ENCODE results near the gene CD9.

Gene CD9

GRCh38 chr12:6250343-6250742 is 50.1 kb downstream of the CD9 start:
- DNase-seq = no peak

DNA sequence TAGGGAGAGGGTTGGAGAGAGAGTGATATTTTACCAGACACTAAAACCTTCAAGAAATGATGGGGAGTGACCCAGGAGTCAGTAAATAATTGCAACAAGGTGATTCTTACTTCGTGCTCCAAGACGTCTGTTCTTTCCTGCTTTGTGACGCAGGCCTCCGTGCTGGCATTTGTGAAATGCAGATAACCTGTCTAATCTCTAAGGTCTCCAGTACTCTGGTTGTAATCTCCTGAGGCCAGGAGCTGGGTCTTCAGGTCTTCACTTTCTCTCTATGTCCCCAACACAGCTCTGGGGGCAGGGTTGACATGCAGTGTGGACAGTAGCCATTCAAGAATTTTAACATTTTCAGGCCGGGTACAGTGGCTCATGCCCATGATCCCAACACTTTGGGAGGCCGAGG is 53.1 kb downstream of the CD9 start:
- DNase-seq = no peak

- DNase-seq = no peak
Measured at GRCh38 chr12:6254491-6254890, 54.3 kb downstream of the CD9 start.

DNA sequence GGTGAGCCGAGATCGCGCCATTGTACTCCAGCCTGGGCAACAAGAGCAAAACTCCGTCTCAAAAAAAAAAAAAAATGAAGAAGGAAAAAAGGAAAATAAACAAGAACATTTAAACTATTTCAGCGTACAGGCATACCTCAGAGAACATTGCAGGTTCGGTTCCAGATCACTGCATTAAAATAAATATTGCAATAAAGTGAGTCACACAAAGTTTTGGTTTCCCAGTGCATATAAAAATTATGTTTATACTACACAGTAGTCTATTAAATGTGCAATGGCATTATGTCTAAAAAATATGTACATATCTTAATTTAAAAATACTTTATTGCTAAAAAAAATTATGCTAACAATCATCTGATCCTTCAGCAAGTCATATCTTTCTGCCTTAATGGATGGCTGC is 56.8 kb downstream of the CD9 start:
- no peak for DNase-seq

- DNase-seq = no peak
Measured at GRCh38 chr12:6262211-6262610, 62.0 kb downstream of the CD9 start.

DNA sequence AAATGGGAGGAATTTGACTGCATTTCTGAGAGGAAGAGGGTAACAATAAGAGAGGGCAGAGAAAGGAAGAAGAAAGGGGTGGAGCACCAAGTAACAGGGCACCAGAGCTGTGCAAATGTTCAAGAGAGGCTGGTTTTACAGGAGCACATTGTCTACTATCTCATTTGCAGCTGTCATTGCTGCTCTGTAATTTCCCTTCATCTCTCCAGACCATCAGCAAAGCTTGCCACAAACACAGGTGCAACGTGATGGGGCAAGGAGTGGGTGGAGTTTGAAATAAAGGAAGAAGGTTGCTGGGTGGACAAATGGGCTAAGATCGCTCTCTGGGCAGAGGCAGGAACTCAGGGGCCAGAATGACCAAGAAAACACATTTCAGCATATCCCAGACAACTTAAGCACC is 62.4 kb downstream of the CD9 start:
- no peak for DNase-seq

GRCh38 chr12:6263931-6264330 is 63.7 kb downstream of the CD9 start:
- no peak for DNase-seq

DNA sequence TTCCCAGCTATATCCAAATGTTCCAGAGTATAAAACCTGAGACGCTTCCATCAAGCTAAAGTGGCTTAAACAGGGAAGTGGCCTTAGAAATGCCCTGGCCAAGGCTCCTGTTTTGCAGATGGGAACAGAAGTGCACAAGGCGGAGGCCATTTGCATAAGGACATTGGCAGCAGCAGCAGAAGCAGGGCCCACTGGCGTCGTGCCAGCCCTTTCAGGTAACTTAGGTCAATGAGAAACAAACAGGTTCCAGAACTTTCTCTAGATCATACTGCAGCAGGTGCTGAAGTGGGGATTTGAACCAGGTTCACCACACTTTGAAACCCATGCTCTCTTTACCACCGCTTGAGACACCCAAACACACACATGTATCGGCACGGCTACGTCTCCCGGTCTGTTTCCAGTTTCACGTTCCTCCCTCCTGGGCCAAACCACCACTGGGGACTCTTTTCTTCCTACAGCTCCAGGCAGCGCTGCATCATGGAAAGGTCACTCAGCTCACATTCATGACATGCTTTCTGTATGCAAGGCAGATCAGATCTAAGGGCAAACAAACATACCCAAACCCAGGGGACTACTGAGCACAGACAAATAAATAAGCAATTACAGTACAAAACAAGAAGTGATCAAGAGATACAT is 64.3 kb downstream of the CD9 start:
- DNase-seq = no peak

GRCh38 chr12:6265038-6265405 is 64.8 kb downstream of the CD9 start:
- no peak for DNase-seq

DNA sequence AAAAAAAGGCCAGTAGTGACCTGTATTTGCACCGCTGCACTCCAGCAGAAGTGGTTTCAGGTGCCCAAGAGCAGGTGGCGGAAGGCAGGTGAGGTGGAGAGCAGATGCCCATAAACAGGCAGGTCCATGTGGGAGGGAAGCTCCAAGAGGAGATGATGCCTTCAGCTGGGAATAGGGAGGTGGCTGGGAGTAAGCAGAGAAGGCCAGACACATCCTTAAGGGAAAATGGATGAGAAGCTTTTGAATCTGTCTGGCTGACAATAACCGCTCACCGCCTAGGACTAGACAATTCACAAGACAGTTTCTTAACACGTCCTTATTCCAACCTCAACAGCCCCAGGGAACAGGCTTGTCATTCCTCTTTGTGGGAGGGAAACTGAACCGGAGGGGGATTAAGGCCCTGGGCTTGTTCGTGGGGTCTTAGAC is 66.4 kb downstream of the CD9 start:
- DNase-seq = no peak

GRCh38 chr12:6266971-6267721 is 66.9 kb downstream of the CD9 start:
- DNase-seq = no peak

- no peak for DNase-seq
Measured at GRCh38 chr12:6268484-6269157, 68.4 kb downstream of the CD9 start.

DNA sequence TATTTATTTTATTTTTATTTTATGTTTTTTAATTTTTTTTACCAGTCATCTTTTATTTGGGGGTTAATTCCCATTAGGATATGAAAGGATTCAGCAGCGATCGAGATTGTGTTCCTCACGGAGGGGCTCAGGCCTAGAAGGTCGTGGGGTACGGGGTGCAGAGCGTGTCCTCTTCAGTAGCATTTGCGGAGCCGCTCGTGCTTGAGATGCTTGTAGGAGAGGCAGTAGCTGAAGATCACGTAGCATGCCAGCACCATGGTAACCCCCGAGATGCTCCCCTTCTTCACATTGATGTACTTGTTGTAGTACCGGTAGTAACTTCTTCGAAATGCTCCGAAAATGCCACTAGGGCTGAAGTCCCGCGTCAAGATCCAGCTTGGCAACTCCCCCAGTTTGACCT is 69.8 kb downstream of the CD9 start:
- DNase-seq = no peak

- no peak for DNase-seq
Measured at GRCh38 chr12:6271281-6271680, 71.1 kb downstream of the CD9 start.

DNA sequence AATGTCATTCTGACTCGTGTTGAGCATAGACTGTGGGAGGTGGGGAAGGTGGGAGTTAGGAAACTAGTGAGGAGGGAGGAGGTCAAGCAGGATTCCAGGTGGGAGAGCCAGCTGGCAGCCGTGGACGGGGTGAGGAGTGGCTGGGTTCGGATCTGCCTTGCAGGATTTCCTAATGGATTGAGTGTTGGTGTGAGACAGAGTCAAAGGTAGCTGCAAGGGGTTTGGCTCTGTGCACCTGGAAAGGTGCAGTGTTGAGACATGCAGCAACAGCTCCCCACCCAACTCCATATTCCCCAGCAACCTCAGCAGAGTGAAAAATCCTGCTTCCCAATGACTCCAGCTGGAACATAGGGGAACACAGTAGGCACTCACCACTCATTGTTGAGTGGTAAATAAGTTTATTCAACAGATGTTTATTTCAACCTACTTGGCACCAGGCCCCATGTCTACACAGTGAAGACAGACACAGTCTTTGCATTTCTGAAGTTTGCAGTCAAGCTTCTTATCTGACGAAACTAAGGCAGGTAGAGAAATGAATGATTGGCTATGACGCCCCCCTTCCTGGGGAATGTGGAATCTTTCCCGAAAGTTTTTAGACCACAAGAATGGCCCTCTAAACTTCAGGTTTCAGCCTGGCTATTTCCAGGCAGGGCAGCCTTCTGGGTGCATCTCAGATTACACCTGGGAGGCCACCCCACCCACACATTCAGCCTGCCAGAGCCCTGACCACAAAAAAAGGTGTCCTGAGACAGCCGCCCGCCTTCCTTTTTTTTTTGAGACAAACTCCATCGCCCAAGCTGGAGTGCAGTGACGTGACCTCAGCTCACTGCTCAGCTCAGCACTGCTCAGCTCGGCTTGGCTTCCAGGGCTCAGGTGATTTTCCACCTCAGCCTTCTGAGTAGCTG is 72.4 kb downstream of the CD9 start:
- no peak for DNase-seq

GRCh38 chr12:6273205-6273540 is 73.0 kb downstream of the CD9 start:
- no peak for DNase-seq

DNA sequence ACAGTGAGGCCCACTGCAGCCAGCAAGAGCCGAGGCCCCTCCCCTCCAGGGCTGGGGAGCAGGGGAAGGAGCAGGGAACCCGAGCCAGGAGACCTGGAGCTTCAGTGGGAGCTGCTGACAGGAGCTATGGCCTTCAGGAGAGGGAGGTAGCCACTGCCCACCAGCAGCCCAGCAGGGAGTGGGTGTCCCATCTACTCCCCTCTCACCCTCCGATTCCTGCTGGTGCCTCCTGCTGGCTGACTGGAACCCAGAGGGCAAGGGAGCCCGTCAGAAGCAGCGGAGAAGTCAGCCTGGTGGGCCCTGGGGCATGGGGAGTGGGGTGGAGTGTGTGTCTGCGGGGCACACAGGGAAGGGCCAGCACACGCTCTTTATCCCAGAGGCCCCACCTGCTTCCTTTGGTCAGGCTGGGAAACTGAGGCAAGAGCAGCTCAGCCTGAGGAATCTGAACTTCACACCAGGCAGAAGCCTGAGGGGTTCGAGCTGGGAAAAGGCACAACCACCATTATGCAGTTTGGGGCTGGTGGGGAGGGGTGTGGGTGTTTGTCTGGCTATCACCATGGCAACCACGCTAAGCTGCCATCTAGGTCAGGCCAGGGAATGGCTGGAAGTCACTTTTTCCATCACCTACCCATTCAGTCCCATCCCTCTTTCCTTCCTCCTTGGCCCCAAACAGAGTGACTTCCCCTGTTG is 73.5 kb downstream of the CD9 start:
- DNase-seq = no peak

DNA sequence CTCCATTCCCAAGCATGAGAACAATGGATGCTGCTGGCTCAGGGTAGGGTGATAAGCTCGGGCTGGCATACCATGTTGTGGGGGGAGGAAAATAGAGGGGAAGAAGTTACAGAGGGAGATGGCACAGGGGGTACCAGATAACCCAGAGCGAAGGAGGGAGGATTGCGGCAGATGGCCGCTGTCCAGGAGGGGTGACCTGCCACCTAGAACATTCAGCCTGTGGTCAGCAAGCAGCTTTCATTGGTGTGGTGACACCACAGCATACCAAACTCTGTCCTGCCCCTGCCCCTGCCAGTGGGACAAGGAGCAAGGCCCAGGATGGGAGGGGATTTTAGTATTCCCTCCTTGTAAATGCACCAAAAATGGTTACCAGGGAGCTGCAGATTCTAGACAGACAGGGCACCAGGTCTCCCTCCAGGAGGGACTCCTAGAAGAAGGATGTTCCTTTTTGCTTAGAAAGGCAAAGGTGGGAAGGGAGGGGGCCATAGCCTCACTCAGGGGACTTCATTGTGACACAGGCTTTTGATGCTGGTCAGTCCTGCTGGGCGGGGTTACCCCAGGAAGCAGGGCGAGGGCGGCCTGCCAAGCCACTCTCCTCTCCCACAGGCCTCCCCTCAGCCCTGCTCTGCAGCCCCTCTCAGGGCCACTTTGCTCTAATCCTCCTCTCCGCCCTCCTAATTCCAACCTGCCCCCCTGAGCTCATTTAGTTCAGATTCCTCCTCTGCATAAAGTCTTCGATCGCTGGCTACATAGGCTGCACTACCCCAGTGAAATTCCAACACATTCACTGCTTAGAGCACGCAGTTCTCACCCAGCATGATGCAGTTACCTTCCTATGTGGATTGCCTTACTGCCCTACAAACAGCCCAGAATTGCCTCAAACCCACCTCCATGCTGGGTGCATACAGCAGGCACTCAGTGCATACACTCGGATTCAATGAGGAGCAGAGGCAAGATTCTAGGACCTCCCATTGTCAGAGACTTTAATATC is 74.3 kb downstream of the CD9 start:
- no peak for DNase-seq

DNA sequence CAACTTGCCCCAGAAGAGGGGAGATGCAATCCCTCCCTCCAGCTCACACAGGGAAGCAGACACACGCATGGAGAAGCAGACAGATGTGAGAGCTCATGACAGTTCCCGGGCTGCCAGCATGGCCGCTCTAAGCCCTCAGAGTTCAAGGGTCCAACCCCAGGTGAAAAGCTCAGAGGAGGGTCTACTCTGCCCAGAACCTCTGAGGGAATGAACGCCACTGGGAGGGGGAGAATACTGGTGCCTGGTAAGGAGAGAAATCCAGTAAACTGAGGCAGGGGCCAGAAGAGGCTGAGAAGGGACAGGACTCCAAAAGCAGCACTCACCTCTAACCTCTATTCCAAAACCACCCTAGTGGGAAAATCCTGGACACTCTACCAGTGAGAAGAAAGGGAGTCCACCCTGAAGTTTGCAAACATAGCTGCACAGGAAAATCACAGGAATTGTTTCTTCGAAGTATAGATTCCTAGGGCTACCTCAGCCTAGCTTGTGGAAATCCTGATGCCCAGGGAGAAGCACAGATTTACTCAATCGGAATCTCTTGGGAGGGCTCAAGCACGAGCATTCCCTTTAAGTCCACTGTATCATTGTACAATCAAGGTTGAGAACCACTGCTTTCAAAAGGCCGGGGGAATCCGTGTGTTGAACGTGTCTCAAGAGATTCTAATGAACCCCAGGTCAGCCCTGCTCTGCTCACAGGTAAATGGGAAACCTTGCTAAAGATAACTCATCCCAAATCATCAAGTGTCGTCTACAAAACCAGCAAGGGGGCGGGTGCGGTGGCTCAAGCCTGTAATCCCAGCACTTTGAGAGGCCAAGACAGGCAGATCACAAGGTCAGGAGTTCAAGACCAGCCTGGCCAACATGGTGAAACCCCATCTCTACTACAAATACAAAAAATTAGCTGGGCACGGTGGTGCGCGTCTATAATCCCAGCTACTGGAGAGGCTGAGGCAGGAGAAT is 76.0 kb downstream of the CD9 start:
- DNase-seq = no peak

DNA sequence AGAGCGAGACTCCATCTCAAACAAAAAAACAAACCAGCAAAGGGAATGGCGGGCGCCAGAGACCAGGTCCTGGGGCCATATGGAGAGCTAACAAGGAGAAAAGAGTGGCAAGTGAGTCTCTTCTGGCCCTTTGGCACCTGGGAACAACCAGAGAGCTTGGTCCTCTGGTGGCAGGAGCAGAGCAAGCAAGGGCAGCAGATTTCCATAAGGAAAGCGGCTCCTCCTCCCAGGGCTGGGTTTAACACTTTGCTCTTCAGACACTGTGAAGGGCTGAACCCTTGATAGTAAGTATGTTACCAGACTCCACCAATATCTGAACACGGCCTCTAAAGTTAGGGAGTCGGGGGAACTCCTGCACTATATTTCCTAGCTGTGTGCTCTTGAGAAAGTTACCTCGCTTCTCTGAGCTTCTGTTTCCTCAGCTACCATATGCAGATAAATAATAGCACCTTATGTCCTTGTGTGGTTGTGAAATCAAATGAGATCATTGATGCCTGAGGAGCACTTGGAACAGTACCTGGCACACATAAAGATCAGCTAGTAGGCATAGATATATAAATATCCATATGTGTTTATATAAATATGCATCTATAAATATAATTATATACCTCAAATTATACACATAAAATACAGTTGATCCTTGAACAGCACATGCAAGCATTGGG is 76.9 kb downstream of the CD9 start:
- DNase-seq = no peak
